Endometrium (tissue), 2 donors: ENCODE data around the gene HDAC7.
"Not testable (repeated sequence)": the region's sequence is repeated elsewhere in the genome, so short reads cannot be mapped to it uniquely, and the experiment has no call there.

Experiments used
- FAIRE-seq: peaks from 2 replicates; lab custom pipeline; 2012; peaks lifted over from hg19 to GRCh38; lab: Jason Lieb, UNC
- donor health status: control.
- donor health status: control.

The HDAC7 gene

GRCh38 chr12:47848853-47849252 is 29.1 kb upstream of the HDAC7 start:
- no peak for FAIRE-seq

GRCh38 chr12:47846294-47846996 is 26.7 kb upstream of the HDAC7 start:
- no peak for FAIRE-seq

GRCh38 chr12:47845081-47845480 is 25.4 kb upstream of the HDAC7 start:
- FAIRE-seq, result no peak

GRCh38 chr12:47844264-47845019 is 24.7 kb upstream of the HDAC7 start:
- no peak for FAIRE-seq

- no peak for FAIRE-seq
Measured at GRCh38 chr12:47843226-47843980, 23.7 kb upstream of the HDAC7 start.

GRCh38 chr12:47842543-47842942 is 22.8 kb upstream of the HDAC7 start:
- FAIRE-seq, result not testable (repeated sequence)

- FAIRE-seq, result no peak
Measured at GRCh38 chr12:47841910-47842309, 22.2 kb upstream of the HDAC7 start.

- no peak for FAIRE-seq
Measured at GRCh38 chr12:47841501-47841900, 21.8 kb upstream of the HDAC7 start.

GRCh38 chr12:47840571-47840970 is 20.9 kb upstream of the HDAC7 start:
- no peak for FAIRE-seq

GRCh38 chr12:47839214-47839876 is 19.6 kb upstream of the HDAC7 start:
- no peak for FAIRE-seq

GRCh38 chr12:47838286-47838931 is 18.7 kb upstream of the HDAC7 start:
- no peak for FAIRE-seq

- no peak for FAIRE-seq
Measured at GRCh38 chr12:47837190-47838171, 17.8 kb upstream of the HDAC7 start.

- no peak for FAIRE-seq
Measured at GRCh38 chr12:47835831-47836155, 16.1 kb upstream of the HDAC7 start.

GRCh38 chr12:47835006-47835830 is 15.5 kb upstream of the HDAC7 start:
- FAIRE-seq, result no peak

GRCh38 chr12:47834199-47834903 is 14.6 kb upstream of the HDAC7 start:
- FAIRE-seq, result no peak

GRCh38 chr12:47833591-47834012 is 13.9 kb upstream of the HDAC7 start:
- no peak for FAIRE-seq

- FAIRE-seq, result no peak
Measured at GRCh38 chr12:47832263-47832933, 12.7 kb upstream of the HDAC7 start.

GRCh38 chr12:47829584-47829983 is 9.9 kb upstream of the HDAC7 start:
- FAIRE-seq, result no peak
